Type B pancreatic cell (in vitro differentiated cells): ENCODE measurements around the gene RTN4RL1. TPM values are rescaled to one million over a fixed set of nuclear protein-coding genes. Genes with fewer than 3 reads are reported as not detected.

ENCODE experiments used
- DNase-seq: peaks from one replicate; pipeline ENCODE4 v3.0.0; 2021; ENCODE audit warnings: mixed read lengths; ENCODE audit not compliant: unreplicated experiment; ENCODE audit errors: extremely low spot score
- H3K27ac Mint-ChIP-seq: 2 replicates; pipeline ENCODE4 v1.8.0; 2021; ENCODE audit warnings: mild to moderate bottlenecking, mixed read lengths
- H3K27me3 Mint-ChIP-seq: 2 replicates; pipeline ENCODE4 v1.8.0; 2021; ENCODE audit warnings: mixed read lengths
- H3K36me3 Mint-ChIP-seq: 2 replicates; pipeline ENCODE4 v1.8.0; 2021; ENCODE audit warnings: mixed read lengths
- H3K4me1 Mint-ChIP-seq: one replicate; pipeline ENCODE4 v1.8.0; 2021; ENCODE audit warnings: mixed read lengths; ENCODE audit not compliant: unreplicated experiment
- H3K4me3 Mint-ChIP-seq: 2 replicates; pipeline ENCODE4 v1.8.0; 2021; ENCODE audit warnings: mild to moderate bottlenecking, mixed read lengths
- H3K9me3 Mint-ChIP-seq: 2 replicates; pipeline ENCODE4 v1.8.0; 2021; ENCODE audit warnings: mixed read lengths
- CTCF ChIP-seq: fragments of 200-600 bp; sonication (generic); conservative IDR thresholded peaks from 2 replicates; pipeline ENCODE4 v1.5.0; 2021; ENCODE audit warnings: antibody characterized with exemption, mild to moderate bottlenecking
- total RNA-seq: library from RNA; stranded (reverse); gene quantifications from 2 replicates; pipeline ENCODE4 v1.2.1, GENCODE V29; 2021; ENCODE audit warnings: low replicate concordance

The RTN4RL1 gene
- total RNA-seq, 1 donor from 2014 or later, result 1.7 TPM

- Mint-ChIP-seq H3K27ac (no peak overlapping the region), H3K4me1 (peaks cover 21% of the 10 kb centered on the region), H3K27me3 (peaks cover 74% of the 10 kb centered on the region), H3K36me3 (no peaks in the 10 kb centered on the region), H3K4me3 (peak overlapping the region; percentile 41), H3K9me3 (peaks cover 4% of the 10 kb centered on the region)
- DNase-seq, result no peak
- TF ChIP-seq CTCF, result no peak
Measured at GRCh38 chr17:2023256-2023655, 1.9 kb downstream of the RTN4RL1 start.

DNA sequence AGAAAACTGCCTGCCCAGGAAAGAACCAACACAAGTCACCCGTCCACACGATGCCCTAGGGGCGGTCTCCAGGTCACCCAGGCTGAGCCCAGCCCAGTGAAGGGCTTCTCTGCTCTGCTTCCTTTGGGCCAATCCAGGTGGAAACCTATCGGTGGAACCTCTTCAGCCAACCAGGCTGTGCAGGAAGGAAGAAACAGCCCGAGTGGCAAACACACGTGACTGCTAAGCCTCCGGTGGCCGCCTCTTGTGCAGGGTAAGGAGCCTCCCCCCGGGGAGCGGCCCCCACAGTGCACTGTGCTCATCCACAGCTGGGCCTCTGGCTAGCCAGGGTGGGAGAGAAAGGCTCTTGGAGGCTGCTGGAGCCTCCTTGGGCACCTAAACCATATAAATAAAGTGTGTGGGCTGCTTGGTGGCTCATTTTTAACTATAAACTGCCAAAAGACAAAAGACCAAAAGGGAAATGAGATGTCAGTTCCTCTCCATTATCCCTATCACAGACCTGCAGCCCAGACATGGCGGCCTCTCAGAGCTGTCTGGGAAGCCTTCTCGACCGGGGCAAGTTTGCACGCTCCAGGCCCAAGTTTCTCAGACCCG is 2.4 kb downstream of the RTN4RL1 start:
- H3K9me3 Mint-ChIP-seq, result peaks cover 4% of the 10 kb centered on the region
- no peak overlapping the region for H3K27ac Mint-ChIP-seq
- no peak for DNase-seq
- H3K4me1 Mint-ChIP-seq, result peaks cover 26% of the 10 kb centered on the region
- no peak for TF ChIP-seq CTCF
- peaks cover 74% of the 10 kb centered on the region for H3K27me3 Mint-ChIP-seq
- no peaks in the 10 kb centered on the region for H3K36me3 Mint-ChIP-seq
- H3K4me3 Mint-ChIP-seq, result peak overlapping the region; percentile 41

DNA sequence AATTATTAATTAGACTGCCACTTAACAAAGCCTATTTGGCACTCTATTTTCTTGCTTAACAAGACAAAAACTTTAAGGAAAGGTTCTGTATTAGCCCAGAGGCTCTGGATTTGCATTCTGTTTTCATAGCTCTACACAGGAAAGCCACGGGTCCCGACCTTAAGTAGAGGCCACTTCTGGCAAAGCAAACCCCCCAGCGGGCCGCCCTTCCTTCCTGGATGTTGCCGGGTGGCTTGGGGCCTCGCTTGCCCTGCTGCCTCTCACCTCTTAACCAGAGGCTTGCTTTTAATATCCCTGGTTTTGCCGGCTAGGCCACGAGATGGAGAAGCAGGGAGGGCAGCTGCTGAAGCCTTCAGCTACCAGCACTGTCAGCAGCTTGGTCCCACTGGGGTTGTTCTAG is 4.4 kb downstream of the RTN4RL1 start:
- no peak overlapping the region for H3K4me3 Mint-ChIP-seq
- no peak overlapping the region for H3K27ac Mint-ChIP-seq
- H3K4me1 Mint-ChIP-seq, result peaks cover 23% of the 10 kb centered on the region
- H3K27me3 Mint-ChIP-seq, result peaks cover 64% of the 10 kb centered on the region
- no peak for TF ChIP-seq CTCF
- no peaks in the 10 kb centered on the region for H3K36me3 Mint-ChIP-seq
- no peak for DNase-seq
- H3K9me3 Mint-ChIP-seq, result no peaks in the 10 kb centered on the region

DNA sequence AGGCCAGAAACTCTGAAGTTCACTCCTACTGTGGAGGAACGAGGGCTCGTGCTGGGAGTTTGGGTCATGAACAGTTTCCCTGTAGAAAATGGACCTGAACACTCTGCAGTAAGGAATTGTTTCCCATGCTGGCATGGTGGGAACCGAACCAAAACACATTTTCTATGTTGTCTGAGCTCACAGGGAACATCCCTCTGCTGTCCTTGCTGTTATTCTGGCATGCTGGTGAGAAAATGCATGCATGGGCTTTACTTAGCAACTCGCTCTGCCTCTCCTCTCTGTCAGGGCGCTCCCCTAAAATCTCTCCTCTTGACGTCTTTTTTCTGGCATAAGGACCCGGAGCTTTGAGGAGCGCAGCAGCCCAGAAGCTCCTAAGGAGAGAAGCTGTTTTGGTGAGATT is 5.4 kb downstream of the RTN4RL1 start:
- no peak for TF ChIP-seq CTCF
- DNase-seq, result no peak
- no peak overlapping the region for H3K4me3 Mint-ChIP-seq
- no peaks in the 10 kb centered on the region for H3K36me3 Mint-ChIP-seq
- peaks cover 23% of the 10 kb centered on the region for H3K4me1 Mint-ChIP-seq
- H3K9me3 Mint-ChIP-seq, result no peaks in the 10 kb centered on the region
- peaks cover 58% of the 10 kb centered on the region for H3K27me3 Mint-ChIP-seq
- no peak overlapping the region for H3K27ac Mint-ChIP-seq

DNA sequence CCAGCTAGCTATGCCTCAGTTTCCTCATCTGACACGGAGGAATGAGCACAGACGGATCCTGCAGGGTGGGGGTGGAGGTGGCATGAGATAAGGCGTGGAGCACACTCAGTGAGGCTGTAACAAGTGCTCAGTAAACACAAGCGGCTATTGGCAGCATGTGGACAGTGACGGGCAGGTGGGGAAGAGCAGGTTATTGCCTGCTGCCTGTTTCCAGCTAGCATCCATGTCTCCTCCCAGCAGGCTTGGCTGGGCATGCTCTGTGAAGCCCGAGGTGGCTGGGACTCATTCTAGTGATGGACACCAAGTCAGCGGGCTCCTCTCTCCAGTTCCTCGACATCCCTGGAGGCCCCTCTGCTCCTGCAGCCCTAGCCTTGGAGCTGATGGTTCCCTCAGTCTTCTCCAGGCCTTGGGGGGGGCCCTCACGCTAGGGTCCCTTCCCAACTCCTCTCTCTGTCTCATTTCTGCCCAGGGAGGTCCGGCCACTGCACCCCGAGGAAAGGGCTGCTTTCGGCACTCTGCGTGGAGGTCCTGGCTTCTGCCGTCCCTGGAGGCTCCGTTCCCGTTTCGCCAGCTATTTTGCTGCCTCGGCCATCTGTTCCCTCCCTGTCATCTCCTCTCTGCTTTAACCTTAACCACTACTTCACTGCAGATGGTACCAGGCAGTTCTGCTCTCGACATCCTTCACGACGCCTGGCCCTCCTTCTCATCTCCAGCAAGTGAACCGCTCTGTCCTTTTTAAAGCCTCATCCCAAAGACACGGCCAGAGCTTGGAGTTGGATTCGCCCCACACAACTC is 6.2 kb downstream of the RTN4RL1 start:
- no peaks in the 10 kb centered on the region for H3K9me3 Mint-ChIP-seq
- TF ChIP-seq CTCF, result no peak
- peaks cover 57% of the 10 kb centered on the region for H3K27me3 Mint-ChIP-seq
- H3K4me1 Mint-ChIP-seq, result peaks cover 23% of the 10 kb centered on the region
- DNase-seq, result no peak
- H3K27ac Mint-ChIP-seq, result no peak overlapping the region
- no peaks in the 10 kb centered on the region for H3K36me3 Mint-ChIP-seq
- H3K4me3 Mint-ChIP-seq, result no peak overlapping the region
